ENCODE results near the gene MORF4L1. TPM values are rescaled to one million over a fixed set of nuclear protein-coding genes. Genes with fewer than 3 reads are reported as not detected.
A peak's percentile ranks its signal among the peaks of the same experiment; 100 is the strongest.

Gene MORF4L1
- total RNA-seq (2014; rRNA removed) = 210 and 216 TPM in 2 replicates
- percentile 83 among the genes with signal in this experiment for Bru-seq, nascent RNA
- percentile 88 among the genes with signal in this experiment for BruChase-seq, experiment 1, labeled RNA remaining after a 6-hour chase
- BruChase-seq, experiment 2, labeled RNA remaining after a 2-hour chase = percentile 83 among the genes with signal in this experiment
- long read RNA-seq, transcript MORF4L1-201 (13 exons, 2,359 nt) = minor isoform, 11 of 347 reads
- long read RNA-seq, transcript MORF4L1-203 (12 exons, 1,880 nt) = major isoform, 293 of 347 reads
- long read RNA-seq, partial matches to known transcripts = 15 of 347 reads
- long read RNA-seq, other reads (novel, unspliced or antisense) = 27 of 347 reads

- peaks cover 37% of the 10 kb centered on the region for H4K20me1 ChIP-seq (ENCODE audit: low read length)
- H3K79me2 ChIP-seq (ENCODE audit: low read length) = peaks cover 46% of the 10 kb centered on the region
- CTCF ChIA-PET = no interaction called here
- peaks cover 18% of the 10 kb centered on the region for H3K4me1 ChIP-seq (ENCODE audit: insufficient read depth, low read length)
- peak; percentile 94 for DNase-seq
- peak; percentile 93 for ATAC-seq
- H3F3A ChIP-seq (ENCODE audit: low read length, unreplicated experiment) = no peaks in the 10 kb centered on the region
- H3K27me3 ChIP-seq (ENCODE audit: low read length) = no peaks in the 10 kb centered on the region
- H3K9me3 ChIP-seq (ENCODE audit: low read length) = no peaks in the 10 kb centered on the region
- TSS peak; percentile 53 for BruUV-seq (replicated peaks)
- peak within 1 kb of the TSS; percentile 76 for H3K4me3 ChIP-seq (ENCODE audit: low read length)
- H2AFZ ChIP-seq (ENCODE audit: low read length) = peak within 1 kb of the TSS; percentile 76
- POLR2A ChIA-PET (ENCODE audit: unreplicated experiment) = interaction anchor here (1.0 kb wide), 1 partner anchor 61 kb away, joined by 20 read pairs; the partner anchor contains the start of gene ADAMTS7
- intact Hi-C loops (cut with micrococcal nuclease) = no loop called here
- TF ChIP-seq, protein P1, sequence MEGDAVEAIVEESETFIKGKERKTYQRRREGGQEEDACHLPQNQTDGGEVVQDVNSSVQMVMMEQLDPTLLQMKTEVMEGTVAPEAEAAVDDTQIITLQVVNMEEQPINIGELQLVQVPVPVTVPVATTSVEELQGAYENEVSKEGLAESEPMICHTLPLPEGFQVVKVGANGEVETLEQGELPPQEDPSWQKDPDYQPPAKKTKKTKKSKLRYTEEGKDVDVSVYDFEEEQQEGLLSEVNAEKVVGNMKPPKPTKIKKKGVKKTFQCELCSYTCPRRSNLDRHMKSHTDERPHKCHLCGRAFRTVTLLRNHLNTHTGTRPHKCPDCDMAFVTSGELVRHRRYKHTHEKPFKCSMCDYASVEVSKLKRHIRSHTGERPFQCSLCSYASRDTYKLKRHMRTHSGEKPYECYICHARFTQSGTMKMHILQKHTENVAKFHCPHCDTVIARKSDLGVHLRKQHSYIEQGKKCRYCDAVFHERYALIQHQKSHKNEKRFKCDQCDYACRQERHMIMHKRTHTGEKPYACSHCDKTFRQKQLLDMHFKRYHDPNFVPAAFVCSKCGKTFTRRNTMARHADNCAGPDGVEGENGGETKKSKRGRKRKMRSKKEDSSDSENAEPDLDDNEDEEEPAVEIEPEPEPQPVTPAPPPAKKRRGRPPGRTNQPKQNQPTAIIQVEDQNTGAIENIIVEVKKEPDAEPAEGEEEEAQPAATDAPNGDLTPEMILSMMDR (conservative IDR thresholded peaks at IDR 0.05; ENCODE audit: low read depth, low read length) = no peak
- no peak for TF ChIP-seq EZH2phosphoT487 (IDR thresholded peaks at IDR 0.05; ENCODE audit: borderline replicate concordance, low read length)
- no peak for TF ChIP-seq EZH2 (IDR thresholded peaks at IDR 0.05; ENCODE audit: low read length, unreplicated experiment)
- peak within 1 kb of the TSS; percentile 98 for H3K27ac ChIP-seq (ENCODE audit: low read length)
- H3K4me2 ChIP-seq (ENCODE audit: low read length) = peak within 1 kb of the TSS; percentile 87
- H3K9ac ChIP-seq (ENCODE audit: low read length) = peak within 1 kb of the TSS; percentile 100
- H3K9me2 ChIP-seq (replicated peaks; ENCODE audit: low read length) = no peaks in the 10 kb centered on the region
- H3K36me3 ChIP-seq (ENCODE audit: low read depth, low read length) = no peaks in the 10 kb centered on the region
Observed at GRCh38 chr15:78872155-78872971, at the start of gene MORF4L1. MORF4L1 (plus strand) TSS chr15:78872890; CDS start chr15:78873018, 128 bp downstream.

GRCh38 chr15:78828920-78829319 is 43.8 kb upstream of the MORF4L1 start:
- TF ChIP-seq EZH2 (IDR thresholded peaks at IDR 0.05; ENCODE audit: low read length, unreplicated experiment) = no peak
- no peak for TF ChIP-seq EZH2phosphoT487 (IDR thresholded peaks at IDR 0.05; ENCODE audit: borderline replicate concordance, low read length)
- TF ChIP-seq, protein P1 (conservative IDR thresholded peaks at IDR 0.05; ENCODE audit: low read depth, low read length) = no peak
- CTCF ChIA-PET = no interaction called here
- ATAC-seq (no peak), DNase-seq (no peak)
- Histone ChIP-seq H3K9ac (ENCODE audit: low read length) (no peak overlapping the region), H3K27ac (ENCODE audit: low read length) (no peak overlapping the region), H3K9me3 (ENCODE audit: low read length) (no peaks in the 10 kb centered on the region), H3K4me2 (ENCODE audit: low read length) (no peak overlapping the region), H3K9me2 (replicated peaks; ENCODE audit: low read length) (no peaks in the 10 kb centered on the region), H3K79me2 (ENCODE audit: low read length) (no peaks in the 10 kb centered on the region), H3K27me3 (ENCODE audit: low read length) (no peaks in the 10 kb centered on the region), H4K20me1 (ENCODE audit: low read length) (no peaks in the 10 kb centered on the region), H3F3A (ENCODE audit: low read length, unreplicated experiment) (no peaks in the 10 kb centered on the region), H3K4me3 (ENCODE audit: low read length) (no peak overlapping the region), H2AFZ (ENCODE audit: low read length) (no peak overlapping the region), H3K36me3 (ENCODE audit: low read depth, low read length) (no peaks in the 10 kb centered on the region), H3K4me1 (ENCODE audit: insufficient read depth, low read length) (no peaks in the 10 kb centered on the region)
- no TSS peak for BruUV-seq (replicated peaks)
- POLR2A ChIA-PET (ENCODE audit: unreplicated experiment) = no interaction called here
- intact Hi-C loops (cut with micrococcal nuclease) = no loop called here
